HepG2 (cell line): ENCODE data around the gene TPRN. TPM values are rescaled to one million over a fixed set of nuclear protein-coding genes. Genes with fewer than 3 reads are reported as not detected.

Source experiments
- BORCS8-MEF2B ChIP-seq: sonication (generic); formaldehyde crosslinking; IDR thresholded peaks from 2 replicates; pipeline ENCODE4 v1.8.0; 2022; ENCODE audit warnings: mild to moderate bottlenecking, missing genetic modification reagents
- EZH2 ChIP-seq: conservative IDR thresholded peaks from 2 replicates; pipeline ENCODE4 v1.6.1; 2012; ENCODE audit warnings: mild to moderate bottlenecking, low read depth, low read length, moderate library complexity
- FLYWCH1 ChIP-seq: sonication (generic); formaldehyde crosslinking; IDR thresholded peaks from 2 replicates; pipeline ENCODE4 v1.8.1; 2023; ENCODE audit warnings: mild to moderate bottlenecking, missing genetic modification reagents
- HMG20A ChIP-seq: IDR thresholded peaks from 2 replicates; pipeline ENCODE4 v1.6.1; 2016; ENCODE audit warnings: borderline replicate concordance
- HNF4G ChIP-seq, 2 experiments: sonication (generic) in 1 of 2; formaldehyde crosslinking in 1 of 2; IDR thresholded peaks; 2 replicates each; pipeline versions ENCODE4 v1.4.0 to v1.6.1; 2011 to 2020; ENCODE audit warnings: borderline replicate concordance in 2 of 2, low read depth in 2 of 2, mild to moderate bottlenecking in 2 of 2, low read length in 1 of 2, missing genetic modification reagents in 1 of 2, moderate library complexity in 1 of 2
- ISL2 ChIP-seq: sonication (generic); formaldehyde crosslinking; IDR thresholded peaks from 2 replicates; pipeline ENCODE4 v1.5.0; 2020; ENCODE audit warnings: missing genetic modification reagents
- KLF9 ChIP-seq: IDR thresholded peaks from 2 replicates; pipeline ENCODE4 v1.6.1; 2016; ENCODE audit warnings: low read depth
- MYC ChIP-seq: sonication (generic); formaldehyde crosslinking; IDR thresholded peaks from 2 replicates; pipeline ENCODE4 v1.9.0; 2021; ENCODE audit warnings: missing genetic modification reagents, borderline replicate concordance
- RXRA ChIP-seq: sonication (generic); formaldehyde crosslinking; IDR thresholded peaks from 2 replicates; pipeline ENCODE4 v1.5.1; 2020; ENCODE audit warnings: missing genetic modification reagents
- UBTF ChIP-seq: sonication (generic); formaldehyde crosslinking; IDR thresholded peaks from 2 replicates; pipeline ENCODE4 v1.4.0; 2020; ENCODE audit warnings: mild to moderate bottlenecking, missing genetic modification reagents
- ZBTB26 ChIP-seq: IDR thresholded peaks from 2 replicates; pipeline ENCODE4 v1.6.1; 2016; ENCODE audit warnings: missing compliant biosample characterization, missing genetic modification reagents, borderline replicate concordance
- ZNF326 ChIP-seq: sonication (generic); formaldehyde crosslinking; IDR thresholded peaks from 2 replicates; pipeline ENCODE4 v1.4.0; 2020; ENCODE audit warnings: missing genetic modification reagents, borderline replicate concordance
- ZNF382 ChIP-seq: sonication (generic); formaldehyde crosslinking; IDR thresholded peaks from 2 replicates; pipeline ENCODE4 v1.5.0; 2020; ENCODE audit warnings: missing genetic modification reagents, mild to moderate bottlenecking, borderline replicate concordance
- ZNF549 ChIP-seq: sonication (generic); formaldehyde crosslinking; IDR thresholded peaks from 2 replicates; pipeline ENCODE4 v1.5.0; 2020; ENCODE audit warnings: missing genetic modification reagents
- ZNF556 ChIP-seq: sonication (generic); formaldehyde crosslinking; IDR thresholded peaks from 2 replicates; pipeline ENCODE4 v1.4.0; 2020; ENCODE audit warnings: mild to moderate bottlenecking, missing genetic modification reagents, borderline replicate concordance
- ZNF558 ChIP-seq: sonication (generic); formaldehyde crosslinking; IDR thresholded peaks from 2 replicates; pipeline ENCODE4 v1.9.0; 2022; ENCODE audit warnings: mild to moderate bottlenecking, missing genetic modification reagents, borderline replicate concordance
- ZNF737 ChIP-seq: sonication (generic); formaldehyde crosslinking; IDR thresholded peaks from 2 replicates; pipeline ENCODE4 v1.5.0; 2020; ENCODE audit warnings: missing genetic modification reagents, mild to moderate bottlenecking, borderline replicate concordance
- polyA plus RNA-seq, 8 experiments: library from polyadenylated mRNA; depleted of rRNA in 3 of 8; stranded (reverse) in 7 of 8; unstranded in 1 of 8; fragments of >200 nt; fragmentation: Illumina TruSeq in 4 of 8; extraction: Trizol in 4 of 8; gene quantifications; 2 replicates each; pipeline versions ENCODE4 v1.2.1 to v1.2.3, GENCODE V29; 2011 to 2016; ENCODE audit warnings: low read depth in 4 of 8, missing spikeins in 1 of 8, mixed read lengths in 1 of 8; ENCODE audit not compliant: insufficient read depth in 1 of 8
- total RNA-seq, 5 experiments: library from RNA; depleted of rRNA; stranded (reverse); fragments of >200 nt; fragmentation: Illumina TruSeq; extraction: Trizol; gene quantifications; 2 replicates each; pipeline ENCODE4 v1.2.3, GENCODE V29; 2016; ENCODE audit warnings: low read depth in 1 of 5

Gene TPRN
- total and polyA plus RNA-seq, 2 of the 13 experiments (the other 11 are each of a cell fraction or from before 2014, with no cell fraction given) = 10.1 to 19.2 TPM

DNA sequence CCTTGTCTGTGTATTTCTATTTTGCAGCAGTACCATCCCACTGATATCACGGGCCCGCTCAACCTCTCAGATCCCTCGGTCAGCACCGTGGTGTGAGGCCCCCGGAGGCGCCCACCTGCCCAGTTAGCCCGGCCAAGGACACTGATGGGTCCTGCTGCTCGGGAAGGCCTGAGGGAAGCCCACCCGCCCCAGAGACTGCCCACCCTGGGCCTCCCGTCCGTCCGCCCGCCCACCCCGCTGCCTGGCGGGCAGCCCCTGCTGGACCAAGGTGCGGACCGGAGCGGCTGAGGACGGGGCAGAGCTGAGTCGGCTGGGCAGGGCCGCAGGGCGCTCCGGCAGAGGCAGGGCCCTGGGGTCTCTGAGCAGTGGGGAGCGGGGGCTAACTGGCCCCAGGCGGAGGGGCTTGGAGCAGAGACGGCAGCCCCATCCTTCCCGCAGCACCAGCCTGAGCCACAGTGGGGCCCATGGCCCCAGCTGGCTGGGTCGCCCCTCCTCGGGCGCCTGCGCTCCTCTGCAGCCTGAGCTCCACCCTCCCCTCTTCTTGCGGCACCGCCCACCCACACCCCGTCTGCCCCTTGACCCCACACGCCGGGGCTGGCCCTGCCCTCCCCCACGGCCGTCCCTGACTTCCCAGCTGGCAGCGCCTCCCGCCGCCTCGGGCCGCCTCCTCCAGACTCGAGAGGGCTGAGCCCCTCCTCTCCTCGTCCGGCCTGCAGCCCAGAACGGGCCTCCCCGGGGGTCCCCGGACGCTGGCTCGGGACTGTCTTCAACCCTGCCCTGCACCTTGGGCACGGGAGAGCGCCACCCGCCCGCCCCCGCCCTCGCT is 32.6 kb downstream of the TPRN start (continued):
- no peak for TF ChIP-seq UBTF (CRISPR knock-in tag)
- no peak for TF ChIP-seq ZNF326
- TF ChIP-seq HNF4G (IDR thresholded peaks at IDR 0.05; ENCODE audit: borderline replicate concordance, low read depth, low read length) = no peak
- no peak for TF ChIP-seq HNF4G (CRISPR knock-in tag; IDR thresholded peaks at IDR 0.05; ENCODE audit: borderline replicate concordance, low read depth)
- TF ChIP-seq ISL2 = no peak
- no peak for TF ChIP-seq ZNF737
- no peak for TF ChIP-seq ZNF558 (CRISPR knock-in tag)
- no peak for TF ChIP-seq BORCS8-MEF2B (CRISPR knock-in tag)
- no peak for TF ChIP-seq HMG20A (CRISPR knock-in tag)
- TF ChIP-seq MYC (CRISPR knock-in tag) = no peak
- TF ChIP-seq ZNF382 (CRISPR knock-in tag) = no peak
- TF ChIP-seq ZBTB26 = no peak
- TF ChIP-seq ZNF556 (CRISPR knock-in tag) = 0 out of 2 replicates have a peak, but pooled peaks have one; percentile 19
- no peak for TF ChIP-seq FLYWCH1
- TF ChIP-seq EZH2 = peak; percentile 83
- peak; percentile 35; the same call in 1 of the 2 replicates for TF ChIP-seq RXRA (CRISPR knock-in tag)
- no peak for TF ChIP-seq KLF9 (CRISPR knock-in tag)
- TF ChIP-seq ZNF549 (CRISPR knock-in tag) = no peak
